OCI-LY3 (cell line): ENCODE measurements around the gene PXDN.

Experiments
- H2AFZ ChIP-seq: fragments of 200-600, 300-600 bp; shearing (Covaris generic); 2 replicates; pipeline ENCODE4 v1.6.0; 2014; ENCODE audit warnings: antibody characterized with exemption, low read depth, low read length
- H3K27ac ChIP-seq: fragments of 200-600, 300-600 bp; sonication (generic); 2 replicates; pipeline ENCODE4 v1.5.1; 2014; ENCODE audit warnings: mild to moderate bottlenecking, low read length, moderate library complexity, mixed read lengths
- H3K27me3 ChIP-seq: fragments of 200-600, 300-600 bp; sonication (generic); 2 replicates; pipeline ENCODE4 v1.6.1; 2014; ENCODE audit warnings: low read depth, low read length, mixed read lengths
- H3K36me3 ChIP-seq: fragments of 200-600, 300-600 bp; sonication (generic); replicated peaks from 2 replicates; pipeline ENCODE3; 2014; ENCODE audit warnings: low read depth, low read length, mixed read lengths
- H3K4me1 ChIP-seq: fragments of 300-600, 200-600 bp; sonication (generic); 2 replicates; pipeline ENCODE4 v1.6.1; 2014; ENCODE audit warnings: low read length, mixed read lengths
- H3K4me2 ChIP-seq: fragments of 200-600, 300-600 bp; sonication (generic); 2 replicates; pipeline ENCODE4 v1.6.1; 2014; ENCODE audit warnings: low read length, mixed read lengths
- H3K4me3 ChIP-seq: fragments of 300-600, 200-600 bp; sonication (generic); 2 replicates; pipeline ENCODE4 v1.5.1; 2014; ENCODE audit warnings: antibody characterized with exemption, mild to moderate bottlenecking, low read length, moderate library complexity
- H3K79me2 ChIP-seq: fragments of 300-600, 200-600 bp; shearing (Covaris generic); 2 replicates; pipeline ENCODE4 v1.6.1; 2014; ENCODE audit warnings: mild to moderate bottlenecking, low read length, mixed read lengths
- H3K9ac ChIP-seq: fragments of 300-600, 200-600 bp; shearing (Covaris generic); 2 replicates; pipeline ENCODE4 v1.6.0; 2014; ENCODE audit warnings: mild to moderate bottlenecking, low read length, moderate library complexity
- H3K9me3 ChIP-seq: fragments of 200-600, 300-600 bp; shearing (Covaris generic); 2 replicates; pipeline ENCODE4 v1.6.1; 2014; ENCODE audit warnings: low read length, mixed read lengths; ENCODE audit not compliant: insufficient read depth
- H4K20me1 ChIP-seq: fragments of 200-600, 300-600 bp; sonication (generic); 2 replicates; pipeline ENCODE4 v1.6.1; 2016; ENCODE audit warnings: low read length, mixed read lengths; ENCODE audit not compliant: insufficient read depth
- EZH2phosphoT487 ChIP-seq: fragments of 200-600 bp; shearing (Covaris generic); IDR thresholded peaks from 2 replicates; pipeline ENCODE4 v1.6.1; 2018; ENCODE audit warnings: antibody characterized with exemption, mixed run types, low read depth
- TF ChIP-seq, protein P1 (sequence below): fragments of 200-600, 300-600 bp; sonication (generic); IDR thresholded peaks from 2 replicates; pipeline ENCODE4 v1.5.1; 2014; ENCODE audit warnings: antibody characterized with exemption, low read length, low read depth

PXDN gene

DNA sequence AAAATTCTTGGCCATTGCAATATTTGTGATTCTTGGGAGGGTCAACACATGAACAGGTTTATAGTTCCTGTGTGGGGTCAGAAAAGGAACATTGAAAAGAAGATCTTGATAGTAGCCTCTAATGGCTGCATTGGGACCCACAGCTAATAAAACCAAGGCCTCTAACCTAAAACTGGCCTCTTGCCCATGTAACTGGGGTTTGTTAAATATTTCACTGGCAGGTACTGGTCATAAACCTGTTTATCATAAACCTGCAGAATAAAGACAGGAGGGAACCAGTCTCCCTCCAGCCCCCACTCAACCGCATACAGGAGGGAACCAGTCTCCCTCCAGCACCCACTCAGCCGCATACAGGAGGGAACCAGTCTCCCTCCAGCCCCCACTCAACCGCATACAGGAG lies 125.3 kb downstream of the PXDN start:
- no peak overlapping the region for H3K4me3 ChIP-seq
- H3K36me3 ChIP-seq, result no peaks in the 10 kb centered on the region
- no peaks in the 10 kb centered on the region for H3K79me2 ChIP-seq
- H3K9me3 ChIP-seq, result no peaks in the 10 kb centered on the region
- H3K4me2 ChIP-seq, result no peak overlapping the region
- no peak overlapping the region for H3K27ac ChIP-seq
- no peak for TF ChIP-seq EZH2phosphoT487
- TF ChIP-seq, protein P1, sequence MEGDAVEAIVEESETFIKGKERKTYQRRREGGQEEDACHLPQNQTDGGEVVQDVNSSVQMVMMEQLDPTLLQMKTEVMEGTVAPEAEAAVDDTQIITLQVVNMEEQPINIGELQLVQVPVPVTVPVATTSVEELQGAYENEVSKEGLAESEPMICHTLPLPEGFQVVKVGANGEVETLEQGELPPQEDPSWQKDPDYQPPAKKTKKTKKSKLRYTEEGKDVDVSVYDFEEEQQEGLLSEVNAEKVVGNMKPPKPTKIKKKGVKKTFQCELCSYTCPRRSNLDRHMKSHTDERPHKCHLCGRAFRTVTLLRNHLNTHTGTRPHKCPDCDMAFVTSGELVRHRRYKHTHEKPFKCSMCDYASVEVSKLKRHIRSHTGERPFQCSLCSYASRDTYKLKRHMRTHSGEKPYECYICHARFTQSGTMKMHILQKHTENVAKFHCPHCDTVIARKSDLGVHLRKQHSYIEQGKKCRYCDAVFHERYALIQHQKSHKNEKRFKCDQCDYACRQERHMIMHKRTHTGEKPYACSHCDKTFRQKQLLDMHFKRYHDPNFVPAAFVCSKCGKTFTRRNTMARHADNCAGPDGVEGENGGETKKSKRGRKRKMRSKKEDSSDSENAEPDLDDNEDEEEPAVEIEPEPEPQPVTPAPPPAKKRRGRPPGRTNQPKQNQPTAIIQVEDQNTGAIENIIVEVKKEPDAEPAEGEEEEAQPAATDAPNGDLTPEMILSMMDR, result no peak
- H2AFZ ChIP-seq, result no peak overlapping the region
- H3K4me1 ChIP-seq, result peaks cover 26% of the 10 kb centered on the region
- no peak overlapping the region for H3K9ac ChIP-seq
- no peaks in the 10 kb centered on the region for H4K20me1 ChIP-seq
- no peaks in the 10 kb centered on the region for H3K27me3 ChIP-seq

DNA sequence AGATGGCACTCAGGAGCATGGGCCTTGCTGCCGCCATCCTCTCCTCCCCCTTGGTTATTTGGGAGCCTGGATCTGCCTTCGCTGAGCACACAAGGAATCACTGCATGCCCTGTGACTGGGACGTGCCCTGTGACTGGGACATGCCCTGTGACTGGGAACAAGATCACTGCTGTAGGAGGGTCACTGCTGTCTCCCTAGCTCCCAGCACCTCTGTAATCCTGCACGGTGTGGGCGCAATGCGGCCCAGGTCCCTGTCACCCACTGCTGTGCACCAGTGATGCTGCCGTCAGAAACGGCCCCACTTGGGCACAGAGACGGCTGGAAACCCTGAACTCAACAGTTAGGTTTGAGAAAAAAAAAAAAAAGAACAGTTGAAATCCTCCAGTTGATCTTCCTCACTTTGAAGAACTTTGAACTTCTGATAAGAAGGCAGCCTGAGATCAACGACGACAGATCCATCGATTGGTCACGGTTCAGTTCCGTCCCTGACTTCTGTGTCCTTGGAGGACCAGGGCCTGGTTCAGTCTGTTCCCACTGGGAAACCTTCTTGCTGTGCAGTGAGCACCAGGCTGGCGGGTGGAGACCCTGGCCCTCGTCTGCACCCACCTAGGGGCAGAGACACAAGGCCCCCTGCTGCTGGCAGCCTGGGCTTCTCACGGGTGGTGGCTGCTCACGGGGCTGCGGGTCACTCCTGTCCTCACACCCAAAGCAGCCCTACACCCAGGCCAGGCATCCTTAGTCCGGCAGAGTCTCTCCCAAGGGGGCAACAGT lies 125.9 kb downstream of the PXDN start:
- H3K27me3 ChIP-seq, result no peaks in the 10 kb centered on the region
- no peaks in the 10 kb centered on the region for H3K79me2 ChIP-seq
- H3K9ac ChIP-seq, result no peak overlapping the region
- peaks cover 32% of the 10 kb centered on the region for H3K4me1 ChIP-seq
- no peaks in the 10 kb centered on the region for H3K36me3 ChIP-seq
- no peaks in the 10 kb centered on the region for H4K20me1 ChIP-seq
- H3K9me3 ChIP-seq, result no peaks in the 10 kb centered on the region
- TF ChIP-seq, protein P1, result no peak
- TF ChIP-seq EZH2phosphoT487, result no peak
- H3K27ac ChIP-seq, result no peak overlapping the region
- no peak overlapping the region for H3K4me3 ChIP-seq
- no peak overlapping the region for H2AFZ ChIP-seq
- H3K4me2 ChIP-seq, result no peak overlapping the region

DNA sequence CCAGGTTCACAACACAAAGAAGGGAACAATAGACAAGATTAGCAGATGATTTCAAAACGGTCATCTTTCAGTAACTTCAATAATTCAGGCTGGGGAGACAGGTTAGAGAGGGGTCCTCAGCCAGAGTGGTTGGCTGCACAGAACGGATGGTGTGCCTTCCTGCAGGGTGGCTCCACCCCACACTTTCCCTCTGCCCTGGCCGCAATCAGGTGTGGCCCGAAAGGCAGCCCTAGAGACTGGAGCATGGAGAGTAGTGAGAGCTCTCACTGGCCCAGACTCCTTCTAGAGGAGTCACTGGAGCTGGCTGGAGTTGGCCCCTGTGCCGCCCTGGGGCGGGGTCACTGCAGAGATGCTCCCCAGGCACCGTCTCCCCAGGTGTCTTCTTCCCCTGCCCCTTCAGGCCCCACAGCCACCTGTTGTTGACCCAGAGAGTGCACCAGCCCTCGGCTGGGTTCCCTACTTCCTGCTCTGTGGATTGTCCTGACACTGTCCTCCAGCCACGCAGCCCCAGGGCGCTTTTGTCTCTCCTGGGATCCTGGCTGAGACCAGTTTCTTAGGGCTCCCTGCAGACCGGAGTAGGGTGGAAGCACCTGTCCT lies 126.8 kb downstream of the PXDN start:
- no peak overlapping the region for H3K4me3 ChIP-seq
- H3K9ac ChIP-seq, result no peak overlapping the region
- TF ChIP-seq, protein P1, result no peak
- no peak for TF ChIP-seq EZH2phosphoT487
- H3K27me3 ChIP-seq, result no peaks in the 10 kb centered on the region
- no peak overlapping the region for H3K27ac ChIP-seq
- no peak overlapping the region for H3K4me2 ChIP-seq
- H3K9me3 ChIP-seq, result no peaks in the 10 kb centered on the region
- no peaks in the 10 kb centered on the region for H4K20me1 ChIP-seq
- H3K79me2 ChIP-seq, result no peaks in the 10 kb centered on the region
- H3K4me1 ChIP-seq, result peaks cover 38% of the 10 kb centered on the region
- no peaks in the 10 kb centered on the region for H3K36me3 ChIP-seq
- H2AFZ ChIP-seq, result peak overlapping the region; percentile 41

DNA sequence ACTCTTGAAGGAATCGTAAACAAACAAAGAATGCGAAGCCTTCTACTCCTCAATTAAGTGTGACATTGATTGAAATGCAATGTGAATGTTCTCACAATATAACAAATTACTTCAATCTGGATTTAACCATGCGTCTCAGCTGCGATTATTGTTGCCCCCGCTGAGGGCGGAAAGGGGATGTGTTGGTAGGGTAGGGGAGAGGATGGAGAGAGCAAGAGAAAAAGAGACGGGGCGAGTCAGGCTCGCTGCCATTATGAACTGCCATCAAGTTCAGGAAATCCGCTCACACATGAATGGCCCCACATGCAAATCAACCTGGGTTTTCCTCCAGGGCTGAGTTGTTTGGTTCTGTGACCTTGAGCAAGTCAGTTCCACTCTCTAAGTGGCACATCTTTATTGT lies 129.8 kb downstream of the PXDN start:
- peak overlapping the region; percentile 68 for H3K27ac ChIP-seq
- peak overlapping the region; percentile 91 for H3K4me2 ChIP-seq
- H3K79me2 ChIP-seq, result no peaks in the 10 kb centered on the region
- peak overlapping the region; percentile 66 for H3K4me3 ChIP-seq
- no peaks in the 10 kb centered on the region for H3K36me3 ChIP-seq
- H3K27me3 ChIP-seq, result no peaks in the 10 kb centered on the region
- peak overlapping the region; percentile 59 for H3K9ac ChIP-seq
- H4K20me1 ChIP-seq, result no peaks in the 10 kb centered on the region
- no peaks in the 10 kb centered on the region for H3K9me3 ChIP-seq
- H2AFZ ChIP-seq, result no peak overlapping the region
- H3K4me1 ChIP-seq, result peaks cover 51% of the 10 kb centered on the region
- TF ChIP-seq EZH2phosphoT487, result no peak
- TF ChIP-seq, protein P1, result no peak
